Right lobe of liver (tissue), 4 donors: ENCODE results near the gene CRIM1.

Experiments
- CTCF ChIP-seq, 4 donors: fragments of 200-600 bp in 3 of 4; fragments of 450-650 bp in 1 of 4; IDR thresholded peaks; one replicate each; pipeline versions ENCODE4 v1.5.1 to v1.8.0; 2016 to 2022; ENCODE audit warnings: antibody characterized with exemption in 4 of 4, mild to moderate bottlenecking in 2 of 4
- POLR2A ChIP-seq: fragments of 450-650 bp; IDR thresholded peaks from one replicate; pipeline ENCODE4 v1.6.1; 2017; ENCODE audit warnings: antibody characterized with exemption, mild to moderate bottlenecking
- donor health status: DM: no; HTN: no; CAD: no.
- donor health status: DM: no; HTN: no; CAD: no.
- donor health status: DM: no; HTN: yes; CAD: no.

DNA sequence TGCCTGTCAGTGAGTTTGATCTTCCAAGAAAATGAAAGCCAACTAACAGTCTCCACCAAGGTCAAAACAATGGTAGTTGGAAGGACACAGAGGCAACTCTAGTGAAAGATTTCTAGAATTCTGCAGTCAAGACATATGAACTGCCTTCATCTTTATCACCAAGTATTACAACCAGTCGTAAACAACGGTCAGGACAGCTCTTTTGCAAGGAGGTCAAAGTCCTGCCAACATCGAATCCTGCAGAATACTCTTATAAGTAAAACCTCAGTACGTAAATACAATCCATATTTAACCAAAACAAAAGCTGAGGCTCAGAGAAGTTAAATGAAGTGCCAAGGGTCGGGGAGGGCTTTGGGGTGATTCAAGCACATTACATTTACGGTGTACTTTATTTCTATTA, 239.3 kb downstream of the CRIM1 start:
- no peak for TF ChIP-seq POLR2A
- no peak for TF ChIP-seq CTCF (IDR thresholded peaks at IDR 0.05)
